Myocyte (in vitro differentiated cells): ENCODE measurements around the gene ST3GAL3. TPM values are rescaled to one million over a fixed set of nuclear protein-coding genes. Genes with fewer than 3 reads are reported as not detected.
A peak's percentile ranks its signal among the peaks of the same experiment; 100 is the strongest.

Source experiments
- DNase-seq: peaks from one replicate; pipeline ENCODE4 v3.0.0-alpha.2; 2012; ENCODE audit warnings: low read depth
- total RNA-seq: library from RNA; depleted of rRNA; stranded (reverse); fragments of >200 nt; gene quantifications from 2 replicates; pipeline ENCODE4 v1.2.3, GENCODE V29; 2014

ST3GAL3 gene
- total RNA-seq, 1 donor from 2014 or later: 33.7 TPM

DNA sequence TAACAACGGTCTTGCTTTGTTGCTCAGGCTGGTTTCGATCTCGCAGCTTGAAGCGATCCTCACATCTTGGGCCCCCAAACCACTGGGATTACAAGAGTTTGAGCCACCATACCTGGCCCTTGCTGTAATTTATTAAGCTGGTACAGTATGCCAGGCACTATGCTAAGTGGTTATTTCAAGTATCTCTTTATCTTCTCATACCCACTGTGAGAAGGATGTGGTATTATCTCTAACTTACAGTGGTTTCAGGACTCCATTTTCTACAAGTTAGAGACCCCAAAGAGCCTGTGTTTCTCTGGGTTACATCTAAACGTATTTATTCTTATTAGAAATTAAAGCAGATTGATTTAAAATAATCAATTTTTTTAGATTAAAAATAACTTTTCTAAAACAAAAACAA is 8.1 kb upstream of the ST3GAL3 start:
- DNase-seq: no peak

DNA sequence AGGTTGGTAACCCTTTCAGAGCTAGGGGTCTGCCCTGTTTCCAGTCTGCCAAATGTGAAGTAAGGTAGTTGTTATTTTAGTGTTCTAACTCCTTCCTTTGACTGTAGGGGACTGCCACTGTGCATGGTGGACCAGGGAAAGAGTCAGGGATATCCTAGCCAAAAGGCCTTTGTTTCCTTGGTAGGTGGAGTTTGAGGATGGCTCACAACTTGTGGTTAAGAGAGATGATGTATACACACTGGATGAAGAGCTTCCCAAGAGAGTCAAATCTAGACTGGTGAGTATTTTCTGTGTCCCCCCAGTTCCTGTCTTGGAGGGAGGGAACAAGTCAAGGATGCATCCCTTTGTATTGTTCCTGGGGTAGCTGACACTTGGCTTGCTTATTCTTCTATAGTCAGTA is 3.5 kb upstream of the ST3GAL3 start:
- DNase-seq: no peak

DNA sequence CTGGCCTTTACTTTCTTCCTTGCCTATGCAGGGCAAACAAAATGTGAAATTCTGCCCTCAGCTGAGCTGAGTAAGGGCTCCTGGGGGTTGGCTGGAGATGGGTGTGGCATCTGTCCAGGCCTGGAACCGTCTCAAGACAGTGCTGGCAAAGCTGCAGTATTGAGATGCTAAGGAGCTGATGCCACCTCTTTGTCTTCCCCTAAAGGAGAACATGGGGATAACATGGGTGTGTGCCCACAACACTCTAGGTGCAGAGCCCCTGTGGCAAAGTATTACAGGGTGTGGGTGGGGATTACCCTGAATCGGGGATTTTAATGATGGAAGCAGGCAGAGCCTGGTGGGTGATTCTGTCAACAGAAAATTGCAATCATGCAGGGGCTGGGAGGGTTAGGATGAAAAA is 2.5 kb upstream of the ST3GAL3 start:
- peak; percentile 46 for DNase-seq

DNA sequence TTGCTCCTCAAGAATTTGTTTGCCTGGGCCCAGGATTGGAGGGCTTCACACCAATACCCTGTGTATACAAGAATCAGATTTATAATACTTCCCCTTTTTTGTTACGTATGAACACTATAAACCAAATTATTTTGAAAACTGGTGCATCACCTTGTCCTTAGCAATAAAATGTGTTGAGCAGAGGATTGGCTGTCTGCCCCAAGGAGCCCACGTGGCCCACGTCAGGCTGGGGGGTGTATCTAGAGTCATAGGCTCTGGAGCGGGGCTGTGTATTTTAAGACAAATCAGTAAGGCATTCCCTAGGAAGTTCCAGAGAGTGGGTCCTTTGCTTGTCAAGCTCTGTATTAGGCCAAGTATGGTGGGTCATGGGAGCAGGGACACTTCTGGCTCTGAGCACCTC is 2.0 kb upstream of the ST3GAL3 start:
- no peak for DNase-seq

GRCh38 chr1:43705982-43706597 is 1.2 kb upstream of the ST3GAL3 start:
- no peak for DNase-seq

GRCh38 chr1:43706598-43707189 is 642 bp upstream of the ST3GAL3 start:
- peak; percentile 28 for DNase-seq

- DNase-seq: peak; percentile 51
Observed at GRCh38 chr1:43708002-43708410, 670 bp downstream of the ST3GAL3 start.

GRCh38 chr1:43711049-43711448 is 3.7 kb downstream of the ST3GAL3 start:
- DNase-seq: peak; percentile 49

DNA sequence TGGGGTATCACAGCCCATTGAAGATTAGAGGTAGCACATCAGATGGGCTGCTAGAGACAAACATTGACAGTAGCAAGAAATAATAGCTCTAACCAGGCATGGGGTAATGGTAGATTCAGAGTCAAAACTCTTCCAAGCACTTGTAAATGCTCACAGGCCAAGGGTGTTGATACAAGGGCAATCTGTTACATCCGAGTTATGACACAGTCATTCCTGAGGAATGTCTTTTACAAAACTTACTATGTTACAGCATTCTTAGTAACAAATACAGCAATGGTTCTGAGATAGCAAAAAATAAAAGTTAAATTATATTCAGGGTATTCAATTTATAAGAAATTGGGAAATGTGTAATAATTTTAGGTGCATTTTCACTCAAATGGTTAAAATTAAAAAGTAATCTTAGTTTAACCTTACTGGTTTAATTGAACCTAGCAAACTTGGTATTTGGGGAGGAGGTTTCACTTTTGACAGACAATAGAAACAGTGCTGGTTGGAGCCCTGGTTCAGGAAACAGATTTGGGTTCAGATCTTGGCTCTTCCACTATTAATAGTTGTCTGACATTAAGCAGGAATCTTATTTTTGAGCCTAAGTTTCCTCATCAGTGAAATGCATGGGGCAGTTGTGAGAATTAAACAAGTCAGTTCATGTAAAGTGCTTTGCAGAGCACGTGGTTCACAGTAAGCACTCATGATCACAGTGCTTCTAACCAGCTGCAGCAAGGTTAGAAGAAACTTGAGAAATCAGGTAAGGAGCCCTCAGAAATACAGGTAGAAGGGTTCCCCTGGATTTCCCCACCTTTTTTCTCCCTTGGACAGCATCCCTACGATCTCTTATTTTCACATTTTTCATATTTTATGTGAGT is 4.4 kb downstream of the ST3GAL3 start:
- DNase-seq: peak; percentile 43

DNA sequence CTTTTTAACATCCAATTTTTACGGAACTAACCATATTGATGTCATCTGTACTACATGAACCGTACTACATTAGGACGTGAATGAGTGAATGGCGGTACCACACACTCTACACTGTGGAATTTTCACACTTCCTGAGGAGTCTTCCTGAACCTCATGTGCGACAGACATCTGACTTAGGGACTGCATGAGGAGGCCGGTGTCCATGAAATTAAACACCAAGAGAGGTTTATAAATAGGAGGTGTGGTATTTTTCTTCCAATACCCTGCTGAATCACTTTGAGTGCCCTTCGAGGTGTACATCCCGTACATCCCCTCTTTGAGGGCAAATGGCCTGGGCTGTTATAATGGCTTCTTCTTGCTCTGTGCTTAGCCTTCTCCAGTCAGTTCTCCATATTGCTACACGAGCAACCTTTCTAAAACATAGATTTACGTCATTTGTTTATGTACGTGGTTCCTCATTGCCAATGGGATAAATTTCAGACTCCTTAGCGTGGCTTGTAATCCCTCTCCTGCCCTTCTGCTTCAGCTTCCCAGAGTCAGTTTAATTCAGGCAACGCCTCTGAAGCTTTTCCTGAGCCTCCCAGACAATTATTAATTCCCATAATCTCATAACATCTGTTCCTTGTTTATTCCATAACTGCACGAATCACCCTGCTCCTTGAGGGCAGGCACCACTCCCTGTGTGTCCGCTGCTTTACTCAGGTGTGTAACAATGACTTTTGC is 9.4 kb downstream of the ST3GAL3 start:
- DNase-seq: peak; percentile 41

DNA sequence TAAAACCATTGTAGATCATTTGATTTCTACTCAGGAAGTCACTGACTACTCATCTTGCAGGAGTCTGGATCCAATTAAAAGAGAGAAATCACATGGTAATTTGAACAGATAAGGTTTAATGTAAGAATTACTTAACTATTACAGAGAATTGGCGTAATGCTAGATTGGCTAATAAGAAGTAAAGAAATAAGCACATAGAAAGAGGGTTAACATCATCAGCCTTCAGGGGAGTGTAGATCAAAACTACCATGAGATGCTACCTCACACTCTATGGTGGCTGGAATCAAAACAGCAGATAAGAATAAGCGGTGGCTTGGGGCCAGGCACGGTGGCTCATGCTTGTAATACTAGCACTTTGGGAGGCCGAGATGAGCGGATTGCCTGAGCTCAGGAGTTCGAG is 11.7 kb downstream of the ST3GAL3 start:
- no peak for DNase-seq

- peak; percentile 26 for DNase-seq
Observed at GRCh38 chr1:43719670-43720419, 12.5 kb downstream of the ST3GAL3 start.

DNA sequence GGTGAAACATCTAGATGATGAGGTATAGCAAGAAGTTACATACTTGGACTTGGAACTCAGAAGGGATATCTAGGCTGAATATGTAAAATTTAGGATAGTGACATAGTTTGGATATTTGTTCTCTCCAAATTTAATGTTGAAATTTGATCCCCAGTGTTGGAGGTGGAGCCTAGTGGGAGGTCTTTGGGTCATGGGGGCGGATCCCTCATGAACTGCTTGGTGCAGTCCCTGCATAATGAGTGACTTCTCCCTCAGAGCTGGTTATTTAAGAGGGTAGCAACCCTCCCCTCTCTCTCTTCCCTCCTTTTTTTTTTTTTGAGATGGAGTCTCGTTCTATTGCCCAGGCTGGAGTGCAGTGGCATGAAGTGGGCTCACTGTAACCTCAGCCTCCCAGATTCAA is 15.5 kb downstream of the ST3GAL3 start:
- DNase-seq: no peak

DNA sequence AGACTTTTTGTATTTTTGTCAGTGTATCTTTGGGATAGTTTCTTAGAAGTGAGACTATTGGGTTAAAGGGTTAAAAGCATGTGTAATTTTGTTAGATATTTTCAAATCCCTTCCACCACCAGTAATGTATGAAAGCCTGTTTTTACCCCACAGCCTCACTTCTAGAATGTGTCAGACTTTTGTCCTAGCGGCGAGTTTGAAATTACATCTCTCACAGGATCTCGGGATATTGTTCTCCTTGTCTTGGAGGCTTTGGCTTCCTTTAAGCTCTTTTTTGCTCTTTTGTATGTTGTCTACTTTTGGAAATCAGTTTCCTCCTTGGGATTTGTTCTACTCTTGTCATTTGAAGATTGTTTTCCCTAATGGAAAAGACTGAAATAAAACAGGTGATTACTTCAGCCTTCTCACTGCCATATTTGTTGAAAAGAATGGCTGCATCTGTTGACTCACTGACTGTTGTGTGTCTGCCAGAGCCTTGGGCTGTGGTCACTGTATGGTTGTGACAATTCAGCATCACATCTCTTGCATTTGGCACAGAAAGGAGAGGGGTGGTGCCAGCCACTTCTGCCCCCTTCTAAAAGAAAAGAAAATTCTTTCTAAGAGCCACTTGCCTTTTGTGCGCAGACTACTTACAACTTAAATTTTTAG is 22.6 kb downstream of the ST3GAL3 start:
- peak; percentile 77 for DNase-seq

GRCh38 chr1:43731867-43732531 is 24.7 kb downstream of the ST3GAL3 start:
- DNase-seq: peak; percentile 78

DNA sequence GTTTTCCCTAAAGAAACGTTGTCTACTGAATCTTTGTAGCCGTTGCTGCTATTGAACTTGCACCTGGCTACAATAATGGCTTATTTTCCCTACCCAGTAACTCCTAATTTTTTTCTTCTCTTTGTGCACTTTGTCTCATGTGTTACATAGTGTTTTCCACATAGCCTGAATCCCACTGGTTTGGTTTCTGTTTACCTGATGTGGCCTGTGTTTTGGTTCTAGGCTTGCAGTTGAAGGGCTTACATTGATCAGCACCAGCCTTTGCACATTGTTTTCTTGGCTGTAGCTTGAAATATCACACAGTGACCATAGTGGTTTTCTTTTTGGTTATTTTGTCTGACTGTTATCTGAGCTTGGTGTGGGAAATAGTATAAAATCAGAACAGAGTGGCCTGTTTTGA is 29.5 kb downstream of the ST3GAL3 start:
- DNase-seq: no peak

GRCh38 chr1:43742026-43742425 is 34.7 kb downstream of the ST3GAL3 start:
- no peak for DNase-seq

DNA sequence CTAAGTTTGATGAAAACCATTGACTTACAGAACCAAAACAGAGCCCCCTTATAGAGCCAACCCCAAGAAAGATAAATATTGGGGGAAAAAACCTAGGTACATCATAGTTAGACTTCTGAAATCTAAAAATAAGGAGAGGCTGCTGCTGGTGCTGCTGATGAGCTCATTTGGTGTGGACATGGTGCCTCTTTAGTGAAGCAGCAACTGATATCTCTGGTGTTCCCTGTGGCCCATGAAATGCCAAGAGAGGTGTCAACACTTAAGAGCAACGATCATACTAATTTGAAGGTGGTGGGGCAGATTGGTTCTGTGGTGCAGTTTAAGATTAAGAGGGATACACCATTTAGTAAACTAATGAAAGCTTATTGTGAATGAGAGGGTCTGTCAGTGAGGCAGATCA is 35.9 kb downstream of the ST3GAL3 start:
- no peak for DNase-seq

GRCh38 chr1:43747736-43748135 is 40.4 kb downstream of the ST3GAL3 start:
- DNase-seq: no peak

DNA sequence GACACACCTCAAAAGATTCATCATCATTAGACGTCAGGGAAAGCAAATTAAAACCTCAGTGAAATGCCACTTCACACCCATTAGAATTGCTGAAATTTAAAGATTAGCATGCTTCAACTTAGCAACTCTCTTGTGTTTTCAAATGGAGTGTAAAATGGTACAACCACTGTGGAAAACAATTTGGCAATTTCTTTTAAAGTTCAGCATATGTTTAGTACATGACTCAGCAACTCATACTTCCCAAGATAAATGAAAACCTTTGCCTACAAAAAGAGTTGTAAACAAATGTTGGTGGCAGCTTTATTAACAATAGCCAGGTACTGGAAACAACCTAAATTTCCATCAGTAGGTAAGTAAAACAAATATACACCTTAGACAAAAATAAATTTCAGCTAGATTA is 42.7 kb downstream of the ST3GAL3 start:
- no peak for DNase-seq
